NCI-H2029 (cell line): Measurements from ENCODE around the gene AK8.

Experiments used
- DNase-seq: peaks from one replicate; lab custom pipeline; 2025; lab: John Stamatoyannopoulos, UW

AK8 gene

GRCh38 chr9:132877824-132878694, at the start of gene AK8:
Gene AK8, minus strand, starts transcription at chr9:132878284. Its CDS starts 29 bp downstream, at chr9:132878255.
- DNase-seq: peak; percentile 36

GRCh38 chr9:132927704-132928103, 49.6 kb upstream of the AK8 start:
- no peak for DNase-seq

GRCh38 chr9:132923346-132923902, 45.3 kb upstream of the AK8 start:
- DNase-seq: no peak

- no peak for DNase-seq
These were observed 41.7 kb upstream of the AK8 start for GRCh38 chr9:132919614-132920268.

GRCh38 chr9:132914924-132915323, 36.8 kb upstream of the AK8 start:
- no peak for DNase-seq

GRCh38 chr9:132912131-132912530, 34.0 kb upstream of the AK8 start:
- no peak for DNase-seq

GRCh38 chr9:132910376-132910775, 32.3 kb upstream of the AK8 start:
- DNase-seq: no peak

- DNase-seq: no peak
These were observed 31.2 kb upstream of the AK8 start for GRCh38 chr9:132909311-132909710.

- DNase-seq: no peak
These were observed 30.6 kb upstream of the AK8 start for GRCh38 chr9:132908635-132909034.

GRCh38 chr9:132905726-132906125, 27.6 kb upstream of the AK8 start:
- no peak for DNase-seq

- DNase-seq: no peak
These were observed 25.7 kb upstream of the AK8 start for GRCh38 chr9:132903574-132904492.

- DNase-seq: peak; percentile 55
These were observed 24.1 kb upstream of the AK8 start for GRCh38 chr9:132901858-132902831.

- DNase-seq: no peak
These were observed 20.0 kb upstream of the AK8 start for GRCh38 chr9:132898051-132898450.

GRCh38 chr9:132896906-132897305, 18.8 kb upstream of the AK8 start:
- DNase-seq: no peak

- no peak for DNase-seq
These were observed 18.2 kb upstream of the AK8 start for GRCh38 chr9:132896264-132896663.

GRCh38 chr9:132894862-132895835, 17.1 kb upstream of the AK8 start:
- peak; percentile 88 for DNase-seq

GRCh38 chr9:132894346-132894745, 16.3 kb upstream of the AK8 start:
- no peak for DNase-seq

- DNase-seq: no peak
These were observed 14.3 kb upstream of the AK8 start for GRCh38 chr9:132892400-132892799.

GRCh38 chr9:132888151-132888550, 10.1 kb upstream of the AK8 start:
- DNase-seq: no peak
